Activated T-cell treated with anti-CD3 and anti-CD28 coated beads, Interleukin-2, amount 50 U/mL, for 72 hours (primary cell): ENCODE data around the gene C11orf65. TPM values are rescaled to one million over a fixed set of nuclear protein-coding genes. Genes with fewer than 3 reads are reported as not detected.
"Not testable (repeated sequence)": the region's sequence is repeated elsewhere in the genome, so short reads cannot be mapped to it uniquely, and the experiment has no call there.

Experiments used
- ATAC-seq, 2 donors: fragments of 150-1000 bp; cut with Tn5 transposase; replicated peaks in 1 of 2; 2 replicates each; pipeline ENCODE4 v1.10.0; 2021; ENCODE audit warnings: moderate library complexity in 2 of 2, mild to moderate bottlenecking in 1 of 2
- DNase-seq, 2 donors: peaks; one replicate each; pipeline ENCODE4 v3.0.0; 2021 to 2022; ENCODE audit warnings: mixed read lengths in 1 of 2
- H3K27ac Mint-ChIP-seq: one replicate; pipeline ENCODE4 v1.8.0; 2022; ENCODE audit warnings: mild to moderate bottlenecking, moderate library complexity, mixed read lengths
- H3K27me3 Mint-ChIP-seq: one replicate; pipeline ENCODE4 v1.8.0; 2022; ENCODE audit warnings: low read depth, mixed read lengths
- H3K36me3 Mint-ChIP-seq, 2 donors: one replicate each; pipeline ENCODE4 v1.8.0; 2022; ENCODE audit warnings: mixed read lengths in 2 of 2, mild to moderate bottlenecking in 1 of 2; ENCODE audit not compliant: insufficient read depth in 2 of 2
- H3K4me1 Mint-ChIP-seq: one replicate; pipeline ENCODE4 v1.8.0; 2022; ENCODE audit warnings: low read depth, mixed read lengths
- H3K4me3 Mint-ChIP-seq, 2 donors: one replicate each; pipeline ENCODE4 v1.8.0; 2022; ENCODE audit warnings: mild to moderate bottlenecking in 2 of 2, mixed read lengths in 2 of 2, moderate library complexity in 2 of 2
- H3K9me3 Mint-ChIP-seq, 2 donors: one replicate each; pipeline ENCODE4 v1.8.0; 2022; ENCODE audit warnings: mixed read lengths in 2 of 2
- total RNA-seq, 2 donors: library from RNA; stranded (reverse); gene quantifications; one replicate each; pipeline ENCODE4 v1.2.3, GENCODE V29; 2022

The C11orf65 gene
- total RNA-seq, 2 donors from 2014 or later = 1.2 to 1.5 TPM

DNA sequence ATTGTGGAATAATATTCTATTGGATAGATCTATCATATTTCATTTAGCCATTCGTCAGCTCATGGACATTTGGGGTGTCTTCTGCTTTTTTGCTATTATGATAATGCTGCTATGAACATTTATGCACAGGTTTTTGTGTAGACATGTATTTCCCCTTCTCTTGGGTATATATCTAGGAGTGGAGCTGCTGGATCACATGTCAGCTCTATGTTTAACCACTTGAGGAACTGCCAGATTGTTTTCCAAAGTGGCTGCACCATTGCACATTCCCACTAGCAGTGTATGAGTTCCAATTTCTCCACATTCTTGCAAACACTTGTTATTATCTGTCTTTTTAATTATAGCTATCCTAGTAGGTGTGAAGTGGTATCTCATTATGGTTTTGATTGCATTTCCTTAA is 75.0 kb downstream of the C11orf65 start:
- H3K36me3 Mint-ChIP-seq = no peaks in the 10 kb centered on the region
- no peak for ATAC-seq
- no peaks in the 10 kb centered on the region for H3K27me3 Mint-ChIP-seq
- H3K27ac Mint-ChIP-seq = no peak overlapping the region
- no peaks in the 10 kb centered on the region for H3K9me3 Mint-ChIP-seq
- no peak for DNase-seq
- no peak overlapping the region for H3K4me3 Mint-ChIP-seq
- no peaks in the 10 kb centered on the region for H3K4me1 Mint-ChIP-seq

GRCh38 chr11:108388576-108388975 is 78.8 kb downstream of the C11orf65 start:
- DNase-seq = no peak
- H3K9me3 Mint-ChIP-seq = no peaks in the 10 kb centered on the region
- no peaks in the 10 kb centered on the region for H3K27me3 Mint-ChIP-seq
- H3K36me3 Mint-ChIP-seq = no peaks in the 10 kb centered on the region
- ATAC-seq = no peak
- no peaks in the 10 kb centered on the region for H3K4me1 Mint-ChIP-seq
- H3K4me3 Mint-ChIP-seq = no peak overlapping the region
- no peak overlapping the region for H3K27ac Mint-ChIP-seq

- H3K36me3 Mint-ChIP-seq = peaks cover 5 to 12% of the 10 kb centered on the region in 2 donors
- not testable (repeated sequence) for H3K9me3 Mint-ChIP-seq, DNase-seq, ATAC-seq, H3K27ac Mint-ChIP-seq, H3K27me3 Mint-ChIP-seq, H3K4me1 Mint-ChIP-seq, H3K4me3 Mint-ChIP-seq
Observed at GRCh38 chr11:108373505-108373904, 93.8 kb downstream of the C11orf65 start.

- no peak overlapping the region for H3K27ac Mint-ChIP-seq
- no peaks in the 10 kb centered on the region for H3K27me3 Mint-ChIP-seq
- DNase-seq (no peak), ATAC-seq (no peak)
- peaks cover 5 to 12% of the 10 kb centered on the region in 2 donors for H3K36me3 Mint-ChIP-seq
- H3K4me1 Mint-ChIP-seq = no peaks in the 10 kb centered on the region
- H3K4me3 Mint-ChIP-seq = no peak overlapping the region
- peaks cover 0 to 5% of the 10 kb centered on the region in 2 donors for H3K9me3 Mint-ChIP-seq
Observed at GRCh38 chr11:108370990-108371389, 96.3 kb downstream of the C11orf65 start.

- H3K4me3 Mint-ChIP-seq = no peak overlapping the region
- ATAC-seq (no peak), DNase-seq (no peak)
- H3K36me3 Mint-ChIP-seq = peaks cover 5 to 12% of the 10 kb centered on the region in 2 donors
- no peak overlapping the region for H3K27ac Mint-ChIP-seq
- H3K9me3 Mint-ChIP-seq = peaks cover 0 to 5% of the 10 kb centered on the region in 2 donors
- no peaks in the 10 kb centered on the region for H3K27me3 Mint-ChIP-seq
- H3K4me1 Mint-ChIP-seq = no peaks in the 10 kb centered on the region
Observed at GRCh38 chr11:108370315-108370714, 97.0 kb downstream of the C11orf65 start.

GRCh38 chr11:108369064-108369463 is 98.3 kb downstream of the C11orf65 start:
- Mint-ChIP-seq H3K4me3 (no peak overlapping the region), H3K27me3 (no peaks in the 10 kb centered on the region)

DNA sequence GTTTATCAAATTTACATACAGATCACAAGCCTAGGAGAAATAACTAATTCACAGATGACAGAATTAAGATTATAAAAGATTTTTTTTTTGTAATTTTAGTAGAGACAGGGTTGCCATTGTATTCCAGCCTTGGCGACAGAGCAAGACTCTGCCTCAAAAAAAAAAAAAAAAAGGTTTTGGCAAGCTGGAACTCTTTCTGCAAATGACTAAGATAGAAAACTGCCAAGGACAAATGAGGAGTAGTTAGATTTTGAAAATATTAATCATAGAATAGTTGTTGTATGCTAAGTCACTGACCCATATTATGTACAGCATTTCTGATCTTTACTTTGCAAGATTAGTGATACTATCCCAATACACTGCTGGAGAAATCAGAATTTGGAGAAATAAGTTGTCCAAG is 99.2 kb downstream of the C11orf65 start:
- no peak overlapping the region for H3K27ac Mint-ChIP-seq
- DNase-seq = no peak
- peaks cover 3 to 5% of the 10 kb centered on the region in 2 donors for H3K36me3 Mint-ChIP-seq
- no peaks in the 10 kb centered on the region for H3K4me1 Mint-ChIP-seq
- H3K4me3 Mint-ChIP-seq = no peak overlapping the region
- H3K9me3 Mint-ChIP-seq = peaks cover 0 to under 1% of the 10 kb centered on the region in 2 donors
- no peak for ATAC-seq
- H3K27me3 Mint-ChIP-seq = no peaks in the 10 kb centered on the region

More at GRCh38 chr11:108369064-108369463, 98.3 kb downstream of the C11orf65 start:
- DNase-seq (no peak), ATAC-seq (no peak)
- peaks cover 0 to 3% of the 10 kb centered on the region in 2 donors for H3K9me3 Mint-ChIP-seq
- no peak overlapping the region for H3K27ac Mint-ChIP-seq
- no peaks in the 10 kb centered on the region for H3K4me1 Mint-ChIP-seq
- peaks cover 4 to 7% of the 10 kb centered on the region in 2 donors for H3K36me3 Mint-ChIP-seq

- no peak for ATAC-seq
- Mint-ChIP-seq H3K4me3 (no peak overlapping the region), H3K27me3 (no peaks in the 10 kb centered on the region), H3K4me1 (no peaks in the 10 kb centered on the region), H3K9me3 (peaks cover 0 to 4% of the 10 kb centered on the region in 2 donors), H3K27ac (peak overlapping the region; percentile 12), H3K36me3 (peaks cover 2 to 4% of the 10 kb centered on the region in 2 donors)
- no peak for DNase-seq
Observed at GRCh38 chr11:108364159-108364558, 103.2 kb downstream of the C11orf65 start.

DNA sequence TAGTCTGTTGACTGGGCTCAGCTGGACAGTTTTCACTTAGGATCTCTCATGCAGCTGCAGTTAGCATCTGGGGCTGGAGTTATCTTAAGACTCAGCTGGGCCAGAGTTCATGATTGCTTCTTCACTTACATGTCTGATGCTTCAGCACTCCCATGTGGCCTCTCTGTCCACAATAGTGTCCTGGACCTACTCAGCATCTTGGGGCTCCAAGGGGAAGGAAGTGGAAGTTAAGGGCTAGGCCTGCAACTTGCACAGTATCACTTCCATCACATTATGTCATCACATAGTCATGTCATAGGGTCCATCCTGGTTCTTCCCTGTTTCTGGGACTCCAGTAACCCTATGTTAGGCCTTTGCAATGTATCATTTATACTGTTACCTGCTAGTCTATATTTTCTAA is 115.9 kb downstream of the C11orf65 start:
- DNase-seq (no peak), ATAC-seq (no peak)
- Mint-ChIP-seq H3K4me3 (no peak overlapping the region), H3K27me3 (no peaks in the 10 kb centered on the region), H3K27ac (no peak overlapping the region), H3K9me3 (no peaks in the 10 kb centered on the region), H3K36me3 (peaks cover 4 to 18% of the 10 kb centered on the region in 2 donors), H3K4me1 (no peaks in the 10 kb centered on the region)

GRCh38 chr11:108346451-108346850 is 120.9 kb downstream of the C11orf65 start:
- peaks cover 9% of the 10 kb centered on the region for H3K4me1 Mint-ChIP-seq
- H3K27me3 Mint-ChIP-seq = no peaks in the 10 kb centered on the region

GRCh38 chr11:108345767-108346166 is 121.6 kb downstream of the C11orf65 start:
- no peak for ATAC-seq
- DNase-seq = no peak
- no peak overlapping the region for H3K27ac Mint-ChIP-seq
- no peaks in the 10 kb centered on the region for H3K27me3 Mint-ChIP-seq
- no peak overlapping the region for H3K4me3 Mint-ChIP-seq
- no peaks in the 10 kb centered on the region for H3K9me3 Mint-ChIP-seq
- H3K4me1 Mint-ChIP-seq = peaks cover 16% of the 10 kb centered on the region
- peaks cover 0 to 6% of the 10 kb centered on the region in 2 donors for H3K36me3 Mint-ChIP-seq

More at GRCh38 chr11:108346451-108346850, 120.9 kb downstream of the C11orf65 start:
- ATAC-seq = no peak
- no peaks in the 10 kb centered on the region for H3K9me3 Mint-ChIP-seq
- DNase-seq = no peak
- H3K4me3 Mint-ChIP-seq = no peak overlapping the region
- H3K27ac Mint-ChIP-seq = peak overlapping the region; percentile 77
- peaks cover 0 to 6% of the 10 kb centered on the region in 2 donors for H3K36me3 Mint-ChIP-seq

DNA sequence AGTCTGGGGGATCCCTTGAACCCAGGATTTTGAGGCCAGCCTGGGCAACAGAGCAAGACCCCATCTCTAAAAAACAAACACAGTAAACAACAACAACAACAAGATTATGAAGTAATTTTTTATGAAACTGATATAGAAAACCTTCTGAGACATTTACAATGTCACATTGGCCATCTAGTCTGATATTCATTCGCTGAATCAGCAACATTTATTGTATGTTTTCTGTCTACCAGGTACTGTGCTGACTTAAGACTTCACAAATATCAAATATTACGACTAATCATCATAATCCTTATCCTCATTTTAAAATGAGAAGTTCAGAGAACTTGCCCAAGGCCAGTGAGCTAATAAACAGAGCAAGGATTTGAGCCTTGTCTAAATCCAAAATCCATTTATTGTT is 123.6 kb downstream of the C11orf65 start:
- ATAC-seq (no peak), DNase-seq (no peak)
- Mint-ChIP-seq H3K27ac (peak overlapping the region; percentile 23), H3K36me3 (peaks cover 0 to under 1% of the 10 kb centered on the region in 2 donors), H3K4me3 (no peak overlapping the region), H3K27me3 (no peaks in the 10 kb centered on the region), H3K4me1 (peaks cover 33% of the 10 kb centered on the region), H3K9me3 (no peaks in the 10 kb centered on the region)

- no peaks in the 10 kb centered on the region for H3K27me3 Mint-ChIP-seq
- H3K9me3 Mint-ChIP-seq = no peaks in the 10 kb centered on the region
- no peak for DNase-seq
- no peak for ATAC-seq
- H3K4me1 Mint-ChIP-seq = peaks cover 33% of the 10 kb centered on the region
- H3K4me3 Mint-ChIP-seq = no peak overlapping the region
- H3K27ac Mint-ChIP-seq = no peak overlapping the region
- no peaks in the 10 kb centered on the region for H3K36me3 Mint-ChIP-seq
Observed at GRCh38 chr11:108341654-108342053, 125.7 kb downstream of the C11orf65 start.

DNA sequence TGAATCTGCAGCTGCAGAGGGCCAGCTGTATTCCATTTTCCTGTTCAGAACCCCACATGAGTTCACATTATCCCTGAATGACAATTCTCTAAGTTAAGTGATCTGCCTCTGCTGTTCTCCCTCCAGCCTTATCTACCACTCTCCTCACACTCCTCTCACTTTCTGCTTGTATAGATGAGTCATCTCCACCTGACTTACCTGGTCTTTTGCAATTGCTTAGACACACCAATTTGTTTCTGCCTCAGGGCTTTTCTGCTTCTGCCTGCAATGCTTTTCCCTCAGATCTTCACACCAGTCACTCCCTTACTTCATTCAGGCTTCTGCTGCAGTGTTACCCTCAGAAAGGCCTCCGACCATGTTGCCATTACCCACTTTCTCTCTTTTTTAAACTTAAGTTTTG is 126.4 kb downstream of the C11orf65 start:
- Mint-ChIP-seq H3K9me3 (no peaks in the 10 kb centered on the region), H3K27ac (peak overlapping the region; percentile 38), H3K36me3 (no peaks in the 10 kb centered on the region), H3K4me1 (peaks cover 33% of the 10 kb centered on the region), H3K27me3 (no peaks in the 10 kb centered on the region), H3K4me3 (no peak overlapping the region)
- DNase-seq (no peak), ATAC-seq (peak; percentile 61 to 73)
